Left ventricle myocardium superior (tissue), 1 donor: ENCODE data around the gene CEBPZ. TPM values are rescaled to one million over a fixed set of nuclear protein-coding genes. Genes with fewer than 3 reads are reported as not detected.

Experiments
- ATAC-seq: fragments of 200-7000 bp; cut with Tn5 transposase; one replicate; pipeline ENCODE4 v1.9.1; 2020; ENCODE audit warnings: mild to moderate bottlenecking, moderate library complexity
- DNase-seq: peaks from one replicate; pipeline ENCODE4 v3.0.0-alpha.2; 2020
- intact Hi-C: fragments of 100-400 bp; cut with micrococcal nuclease; formaldehyde crosslinking; loops from one replicate; pipeline ENCODE4 v1.11.0; 2022
- total RNA-seq: library from RNA; stranded (reverse); fragmentation: NEBNext Ultra II Directional; extraction: Animal tissue kit (Norgen Biotek cat#: 25700); gene quantifications from one replicate; pipeline ENCODE4 v1.2.1, GENCODE V29; 2021
- donor health status: DM: no; HTN: yes; CAD: no; lungs with severe emphysema.

Gene CEBPZ
- total RNA-seq, 1 donor from 2014 or later = 28.9 TPM

DNA sequence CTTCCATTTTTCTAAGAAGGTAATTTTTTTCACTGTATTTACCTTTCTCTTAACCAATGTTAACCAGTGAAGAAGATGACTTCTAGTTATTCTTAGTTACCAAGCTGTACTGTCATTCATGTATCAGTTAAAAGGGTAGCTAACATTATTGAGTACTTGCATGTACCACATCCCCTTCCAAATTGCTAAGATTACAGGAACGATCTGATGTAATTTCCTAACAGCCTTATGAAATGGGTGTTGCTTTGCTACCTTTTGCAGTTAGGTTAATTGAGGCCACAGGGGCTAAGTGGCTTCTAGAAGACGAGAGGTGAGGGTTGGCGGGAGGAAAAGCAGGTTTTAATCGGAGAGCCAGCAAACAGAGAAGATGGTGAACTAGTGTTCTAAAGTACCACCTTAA lies 41.1 kb downstream of the CEBPZ start:
- no peak for ATAC-seq

DNA sequence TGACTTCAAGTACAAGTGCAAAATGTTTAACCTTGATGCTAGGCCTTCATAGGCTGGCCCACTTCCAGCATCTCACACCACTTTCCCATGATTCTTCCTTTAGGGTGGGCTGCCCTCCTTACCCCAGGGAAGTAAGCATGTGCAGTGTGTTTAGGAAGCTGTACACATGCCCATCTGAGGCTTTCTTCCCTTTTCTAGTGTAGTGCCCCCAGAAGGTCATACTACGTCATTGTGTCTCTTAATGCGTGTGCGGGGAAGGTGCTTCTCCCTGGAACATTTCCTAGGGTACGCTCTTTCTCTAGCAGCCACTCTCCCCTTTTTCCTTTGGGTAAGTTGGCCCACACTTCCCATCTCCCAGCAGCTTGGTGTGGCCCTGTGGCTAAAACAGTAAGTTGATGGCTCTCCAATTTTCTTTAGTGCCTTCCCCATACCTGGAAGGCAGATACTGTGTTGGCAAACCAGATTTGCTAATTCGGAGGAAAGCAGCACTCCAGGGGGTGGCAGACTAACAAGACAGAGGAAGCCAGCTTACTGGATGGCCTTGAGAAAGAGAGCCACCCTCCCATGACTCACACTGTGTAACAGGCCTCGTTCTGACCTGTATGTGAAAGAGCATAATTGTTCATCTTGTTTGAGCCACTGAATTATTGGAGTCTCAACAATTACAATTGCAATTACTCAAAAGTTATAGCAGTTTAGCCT lies 41.8 kb downstream of the CEBPZ start:
- DNase-seq (no peak), ATAC-seq (no peak)
- intact Hi-C loops = no loop called here

More for the DNA sequence above, 41.1 kb downstream of the CEBPZ start:
- intact Hi-C loops = no loop called here
- DNase-seq = no peak

DNA sequence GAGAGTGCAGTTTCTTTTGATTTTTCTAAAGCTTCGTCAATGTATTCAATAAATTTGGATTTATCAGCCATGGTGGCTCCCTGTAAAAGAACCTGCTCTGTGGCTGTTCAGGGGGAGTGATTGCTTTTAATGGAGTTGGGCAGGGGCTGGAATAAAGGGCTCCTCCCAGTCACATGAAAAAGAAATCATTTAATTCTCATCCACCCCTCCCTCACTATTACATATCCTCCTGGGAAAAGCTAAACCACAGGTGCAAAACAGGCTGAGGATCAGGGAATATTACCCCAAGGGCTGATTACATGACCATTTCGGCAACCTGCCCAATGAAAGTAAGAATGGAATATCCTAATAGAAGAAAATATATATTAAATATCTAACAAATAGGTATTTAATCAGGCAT lies 42.8 kb downstream of the CEBPZ start, which contains the start of gene SULT6B1:
Gene SULT6B1, minus strand, starts transcription at position 101 of the 400 bp plus-strand sequence. Its CDS starts 30 bp downstream, at position 71.
- no peak for ATAC-seq
- intact Hi-C loops = no loop called here
- no peak for DNase-seq

DNA sequence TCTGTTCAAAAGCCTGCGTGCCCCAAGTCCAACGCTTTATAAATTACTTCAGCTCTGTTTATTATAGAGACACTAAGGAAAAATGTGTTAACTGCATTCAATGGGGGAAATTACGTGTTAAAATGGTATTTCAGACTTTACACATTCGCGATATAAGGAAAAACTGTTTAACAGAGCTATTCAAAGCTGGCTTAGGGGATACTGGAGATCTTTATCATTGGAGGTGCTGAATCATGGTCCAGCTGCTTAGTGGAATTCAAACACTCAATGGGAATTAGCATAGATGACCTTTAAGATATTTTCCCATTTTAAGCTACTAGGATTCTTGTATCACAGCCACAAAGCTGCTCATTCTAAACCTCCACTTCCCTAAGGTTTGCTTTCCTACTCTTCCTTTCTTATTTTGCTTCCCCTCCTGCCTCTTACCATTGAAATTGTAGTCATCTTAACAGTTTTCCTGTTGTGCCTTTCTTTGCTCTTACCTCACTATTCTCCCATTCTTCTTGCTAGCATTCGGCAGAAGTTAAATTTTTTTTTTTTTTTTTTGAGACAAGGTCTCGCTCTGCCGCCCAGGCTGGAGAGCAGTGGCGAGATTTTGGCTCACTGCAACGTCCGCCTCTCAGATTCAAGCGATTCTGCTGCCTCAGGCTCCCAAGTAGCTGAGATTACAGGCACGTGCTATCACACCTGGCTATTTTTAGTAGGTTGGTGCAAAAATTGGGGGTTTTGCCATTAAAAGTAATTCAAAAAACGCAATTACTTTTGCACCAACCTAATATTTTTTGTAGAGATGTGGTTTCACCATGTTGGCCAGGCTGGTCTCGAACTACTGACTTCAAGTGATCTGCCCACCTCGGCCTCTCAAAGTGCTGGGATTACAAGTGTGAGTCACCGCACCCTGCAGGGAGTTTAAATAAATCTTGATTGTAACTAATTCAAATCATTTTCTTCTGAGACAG lies 49.4 kb downstream of the CEBPZ start:
- intact Hi-C loops = no loop called here
- DNase-seq = no peak
- ATAC-seq = no peak

DNA sequence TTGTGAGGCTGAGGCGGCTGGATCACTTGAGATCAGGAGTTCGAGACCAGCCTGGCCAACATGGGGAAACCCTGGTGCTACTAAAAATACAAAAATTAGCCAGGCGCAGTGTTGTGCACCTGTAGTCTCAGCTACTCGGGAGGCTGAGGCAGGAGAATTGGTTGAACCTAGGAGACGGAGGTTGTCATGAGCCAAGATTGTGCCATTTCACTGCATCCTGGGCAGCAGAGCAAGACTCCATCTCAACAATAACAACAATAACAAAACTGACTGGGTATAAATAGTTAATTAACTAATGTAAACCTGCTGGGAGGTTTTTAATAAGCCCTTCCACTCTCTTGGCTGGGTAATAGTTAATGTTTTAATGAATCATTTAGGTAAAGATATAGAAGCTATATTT lies 50.8 kb downstream of the CEBPZ start:
- no peak for ATAC-seq
- intact Hi-C loops = no loop called here
- DNase-seq = no peak

DNA sequence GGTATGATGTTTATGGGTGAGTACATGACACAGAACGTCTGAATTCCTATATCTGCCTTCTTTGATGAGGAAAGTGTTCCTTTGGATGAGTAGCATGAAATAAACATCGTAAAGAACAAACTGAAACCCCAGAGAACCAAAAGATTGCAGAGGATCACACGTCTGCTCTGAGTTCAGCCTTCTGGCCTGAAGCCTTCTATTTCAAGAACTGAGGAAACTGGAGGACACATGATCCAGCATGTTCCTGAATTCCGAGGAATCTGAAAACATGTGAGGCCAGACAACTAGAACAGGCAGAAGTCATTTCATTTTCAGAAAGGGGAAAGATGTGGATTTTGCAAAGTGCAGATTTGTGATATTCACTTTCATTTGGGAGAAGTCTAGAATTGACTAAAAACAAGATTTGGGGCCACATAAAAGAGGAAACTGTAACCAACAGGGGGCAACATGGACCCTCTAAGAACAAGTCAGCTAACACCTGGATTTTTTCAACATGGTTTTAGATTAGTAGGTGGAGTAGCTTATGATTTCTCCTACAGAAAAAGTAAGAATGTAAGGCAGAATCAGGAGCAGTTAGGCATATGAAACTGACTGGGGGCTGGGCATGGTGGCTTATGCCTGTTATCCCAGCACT lies 51.3 kb downstream of the CEBPZ start:
- intact Hi-C loops = no loop called here
- ATAC-seq (no peak), DNase-seq (no peak)

DNA sequence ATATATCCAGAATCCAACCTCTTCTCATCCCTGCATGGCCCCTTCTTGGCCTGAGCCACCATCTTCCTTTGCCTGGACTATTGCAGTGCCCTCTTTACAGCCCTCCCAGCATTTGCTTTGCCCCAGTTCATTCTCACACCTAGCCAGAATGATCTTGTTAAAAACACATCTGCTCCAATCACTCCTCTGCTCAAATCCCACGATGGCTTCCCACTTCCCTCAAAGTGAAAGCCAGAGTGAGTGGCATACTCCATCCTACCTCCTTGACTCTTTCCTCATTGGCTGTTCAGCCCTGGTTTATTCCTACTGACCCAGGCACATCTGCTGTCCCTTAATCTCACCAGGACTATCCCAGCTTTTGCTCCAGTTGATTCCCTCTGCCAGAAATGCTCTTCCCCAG lies 57.7 kb downstream of the CEBPZ start:
- DNase-seq = no peak
- intact Hi-C loops = no loop called here
- no peak for ATAC-seq

DNA sequence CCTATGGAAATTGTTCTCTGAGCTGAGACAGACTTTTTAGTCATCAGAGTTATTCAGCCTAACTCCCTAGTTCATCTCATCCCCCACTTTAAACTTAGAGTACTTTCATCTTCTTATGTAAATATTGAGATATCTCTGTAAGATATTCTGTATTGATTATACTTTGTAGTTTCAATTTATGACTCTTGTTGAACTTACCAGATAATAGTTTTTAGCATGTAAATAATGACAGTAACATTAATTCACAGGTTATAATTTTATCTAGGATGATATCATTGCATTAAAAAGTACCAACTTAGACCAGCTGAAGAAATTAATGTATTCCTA lies 59.8 kb downstream of the CEBPZ start:
- intact Hi-C loops = no loop called here
- DNase-seq (no peak), ATAC-seq (no peak)

DNA sequence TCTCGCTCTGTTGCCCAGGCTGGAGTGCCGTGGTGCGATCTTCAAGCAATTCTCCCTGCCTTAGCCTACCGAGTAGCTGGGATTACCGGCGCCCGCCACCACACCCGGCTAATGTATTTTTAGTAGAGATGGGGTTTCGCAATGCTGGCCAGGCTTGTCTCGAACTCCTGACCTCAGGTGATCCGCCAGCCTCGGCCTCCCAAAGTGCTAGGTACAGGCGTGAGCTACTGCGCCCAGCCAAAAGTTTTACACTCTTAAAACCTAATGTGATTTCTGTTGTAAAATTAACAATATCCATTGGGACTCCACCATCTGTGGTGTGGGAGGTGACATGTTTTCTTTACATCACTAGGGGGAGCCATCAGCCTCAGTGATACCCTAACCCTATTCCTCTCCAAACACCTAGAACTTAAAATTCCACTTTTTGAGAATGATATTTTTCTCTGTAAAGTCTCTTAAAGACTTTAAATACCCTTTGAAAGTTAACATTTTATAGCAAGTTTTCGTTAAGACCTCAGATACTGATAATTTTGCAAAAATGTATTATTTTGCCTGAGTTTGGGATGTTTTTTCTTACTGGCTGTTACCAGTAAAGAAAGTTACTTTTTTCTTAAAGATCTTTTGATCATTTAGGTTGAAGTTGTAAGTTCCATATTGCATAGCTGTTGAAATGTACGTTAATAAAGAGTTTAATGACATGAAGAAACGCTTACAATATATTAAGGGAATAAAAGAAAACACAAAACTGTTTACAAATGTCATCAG lies 63.0 kb downstream of the CEBPZ start:
- intact Hi-C loops = no loop called here
- ATAC-seq (peak; percentile 56), DNase-seq (no peak)

DNA sequence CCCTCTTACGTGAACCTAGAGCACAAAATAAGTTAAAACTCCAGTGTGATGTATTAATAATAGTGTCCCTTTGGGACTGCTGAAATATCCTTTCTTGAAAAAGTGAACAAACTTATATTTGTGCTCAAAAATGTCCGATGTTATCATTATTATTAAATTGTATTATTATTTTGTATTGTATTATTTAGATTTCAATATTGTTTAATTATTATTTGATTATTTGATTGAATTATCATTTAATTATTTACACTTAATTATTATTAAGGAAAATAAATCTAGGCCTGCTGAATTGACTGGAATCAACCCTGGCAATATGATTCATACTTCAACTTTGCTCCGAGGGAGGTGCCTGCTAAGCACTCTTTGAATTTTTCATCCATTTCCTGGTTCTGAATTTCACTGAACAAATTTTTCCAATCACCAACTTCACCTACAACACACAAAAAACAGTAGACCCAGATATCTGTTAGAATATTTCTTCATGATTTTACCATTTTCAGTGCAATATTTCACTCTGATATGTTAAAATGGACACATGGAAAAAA lies 63.7 kb downstream of the CEBPZ start:
- intact Hi-C loops = no loop called here
- ATAC-seq = no peak
- no peak for DNase-seq

DNA sequence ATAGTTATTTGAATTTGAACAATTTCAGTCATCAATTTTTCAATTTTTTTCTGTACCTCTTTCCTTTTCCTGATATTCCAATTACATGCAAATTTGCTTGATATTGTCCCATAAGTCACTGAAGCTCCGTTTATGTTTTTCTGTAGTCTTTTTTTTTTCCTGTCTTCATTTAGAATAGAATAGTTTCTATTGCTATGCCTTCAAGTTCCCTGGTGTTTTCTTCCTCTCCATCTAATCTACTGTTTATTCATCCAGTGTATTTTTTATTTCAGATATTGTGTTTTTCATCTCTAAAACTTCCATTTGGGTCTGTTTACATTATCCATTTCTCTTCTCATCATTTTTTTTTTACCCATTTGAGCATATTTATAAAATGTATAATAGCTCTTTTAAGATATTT lies 66.6 kb downstream of the CEBPZ start:
- intact Hi-C loops = no loop called here
- ATAC-seq = no peak
- no peak for DNase-seq

DNA sequence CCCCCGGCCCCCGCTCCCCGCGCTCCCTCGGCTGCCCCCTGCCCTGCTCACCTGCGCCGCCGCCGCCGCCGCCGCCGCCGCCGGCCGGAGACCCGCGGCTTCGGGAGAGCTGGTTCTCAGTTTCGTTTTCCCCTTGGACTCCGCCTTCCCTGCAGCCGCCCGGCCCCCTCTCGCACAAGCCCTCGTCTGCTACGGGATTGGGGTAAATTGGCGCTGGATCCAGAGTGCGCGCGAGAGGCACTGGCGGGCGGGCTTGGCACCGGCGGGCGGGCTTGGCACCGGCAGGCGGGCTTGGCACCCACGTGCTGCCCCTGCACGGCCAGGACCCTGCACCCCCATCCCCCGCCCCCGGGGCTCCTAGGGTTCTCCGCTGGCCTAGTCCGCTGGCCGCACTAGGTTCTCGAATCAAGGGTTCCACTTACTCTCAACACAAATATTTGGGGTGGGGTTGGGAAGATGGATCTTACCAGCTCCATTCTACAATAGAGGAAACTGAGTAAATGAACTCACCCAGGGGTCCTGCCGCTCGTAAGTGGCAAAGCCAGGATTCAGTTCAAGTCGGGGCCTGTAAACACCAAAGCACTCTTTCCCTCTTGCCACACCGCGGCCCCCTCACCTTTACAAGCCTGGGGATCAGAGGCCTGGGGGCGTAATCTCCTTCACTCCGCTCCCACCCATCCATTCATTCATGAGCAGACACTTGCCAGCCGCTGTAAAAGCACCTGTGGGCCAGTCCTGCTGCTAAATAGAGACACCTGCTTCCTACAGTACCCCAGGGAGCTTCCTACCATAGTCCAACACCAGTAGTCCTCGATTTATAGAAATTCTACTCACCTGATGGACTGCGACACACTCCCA lies 74.3 kb downstream of the CEBPZ start, which contains the start of gene EIF2AK2:
Gene EIF2AK2, minus strand, starts transcription at position 124 of the 858 bp plus-strand sequence. CDS start 9,174 bp downstream, outside the sequence.
- peak; percentile 95 for ATAC-seq
- intact Hi-C loops = no loop called here
- peak; percentile 87 for DNase-seq

DNA sequence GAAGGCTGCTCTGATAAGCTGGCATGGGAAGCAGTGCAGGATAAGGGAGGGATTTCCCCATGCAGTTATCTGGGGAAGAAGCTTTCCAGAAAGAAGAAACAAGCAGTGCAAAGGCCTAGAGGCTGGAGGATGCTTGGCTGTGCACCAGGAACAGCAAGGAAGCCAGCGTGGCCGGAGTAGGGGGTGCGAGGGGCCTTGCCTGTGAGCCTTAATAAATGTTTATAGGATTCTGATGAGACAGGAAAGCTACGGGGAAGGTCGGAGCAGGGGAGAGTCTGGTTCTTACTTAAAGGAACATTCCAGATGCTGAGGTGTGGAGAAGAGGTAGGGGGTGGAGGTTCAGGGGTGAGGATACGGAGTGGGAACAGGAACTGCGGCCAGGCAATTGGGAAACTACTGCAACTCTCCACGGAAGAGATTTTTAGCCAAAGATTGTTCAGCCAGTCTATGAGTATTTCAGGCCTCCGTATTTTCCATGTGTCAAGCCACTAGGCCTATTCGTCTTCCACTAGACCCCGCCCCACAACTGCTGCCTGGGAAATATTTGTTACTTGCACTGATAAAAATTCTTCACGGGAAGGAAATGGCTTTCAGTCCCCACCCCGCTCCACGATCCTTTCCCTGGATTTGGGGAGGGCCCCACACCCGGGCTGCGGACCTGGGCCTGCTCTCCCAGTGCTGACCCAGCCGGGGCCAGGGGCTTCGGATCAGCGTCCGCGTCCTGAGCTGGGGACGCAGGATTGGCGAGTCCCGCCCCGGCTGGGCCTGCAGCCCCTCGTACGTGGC lies 75.1 kb downstream of the CEBPZ start:
- peak; percentile 62 for ATAC-seq
- no peak for DNase-seq
- intact Hi-C loops = no loop called here

DNA sequence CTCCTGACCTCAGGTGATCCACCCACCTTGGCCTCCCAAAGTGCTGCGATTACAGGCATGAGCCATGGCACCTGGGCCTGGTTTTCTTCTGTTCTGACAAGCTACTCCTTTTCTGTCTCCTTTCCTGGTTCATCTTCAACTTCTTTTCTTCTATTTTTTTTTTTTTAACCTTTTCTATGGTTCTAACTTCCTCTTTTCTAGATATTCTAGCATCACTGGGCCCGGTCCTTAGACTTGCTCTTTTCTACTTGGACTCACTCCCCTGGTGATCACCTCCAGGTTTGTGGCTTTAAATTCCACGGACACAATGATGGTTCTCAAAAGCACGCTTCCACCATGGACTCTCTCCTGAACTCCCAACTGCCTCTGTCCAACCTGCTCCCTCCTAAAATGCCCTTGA lies 76.6 kb downstream of the CEBPZ start:
- intact Hi-C loops = no loop called here
- DNase-seq = no peak
- ATAC-seq = no peak

DNA sequence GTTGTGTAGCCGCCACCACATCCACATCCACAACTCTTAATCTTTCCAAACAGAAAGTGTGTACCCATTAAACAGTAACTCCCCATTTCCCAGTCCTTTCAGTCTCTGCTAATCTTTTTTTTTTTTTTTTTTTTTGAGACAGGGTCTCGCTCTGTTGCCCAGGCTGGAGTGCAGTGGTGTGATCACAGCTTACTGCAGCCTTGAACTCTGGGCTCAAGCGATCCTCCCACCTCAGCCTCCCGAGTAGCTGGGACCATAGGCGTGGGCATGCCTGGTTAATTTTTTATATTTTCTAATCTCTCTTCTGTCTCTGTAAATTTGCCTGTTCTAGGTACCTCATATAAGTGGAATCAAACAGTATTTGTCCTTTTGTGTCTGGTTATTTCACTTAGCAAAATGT lies 78.2 kb downstream of the CEBPZ start:
- intact Hi-C loops = no loop called here
- no peak for ATAC-seq

More for the DNA sequence above, 78.2 kb downstream of the CEBPZ start:
- DNase-seq = no peak
